Trophoblast cell (in vitro differentiated cells and primary cell): ENCODE results near the gene CRYGC. TPM values are rescaled to one million over a fixed set of nuclear protein-coding genes. Genes with fewer than 3 reads are reported as not detected.

Experiments used
- DNase-seq, 2 donors: peaks; one replicate each; pipeline ENCODE4 v3.0.0-alpha.2; 2016
- H2AFZ ChIP-seq: 2 replicates; pipeline ENCODE4 v1.6.1; 2013; ENCODE audit warnings: low read length, moderate library complexity, mild to moderate bottlenecking; ENCODE audit not compliant: insufficient read depth, poor library complexity
- H2AK5ac ChIP-seq: 2 replicates; pipeline ENCODE4 v1.6.1; 2013; ENCODE audit warnings: mild to moderate bottlenecking, low read length
- H2BK120ac ChIP-seq: 2 replicates; pipeline ENCODE4 v1.6.1; 2013; ENCODE audit warnings: low read length, mild to moderate bottlenecking, moderate library complexity; ENCODE audit not compliant: insufficient read depth, poor library complexity
- H2BK12ac ChIP-seq: 2 replicates; pipeline ENCODE4 v1.6.1; 2013; ENCODE audit warnings: mild to moderate bottlenecking, low read length, moderate library complexity
- H2BK5ac ChIP-seq: 2 replicates; pipeline ENCODE4 v1.6.1; 2013; ENCODE audit warnings: low read length, low read depth, moderate library complexity, mild to moderate bottlenecking; ENCODE audit not compliant: poor library complexity
- H3K14ac ChIP-seq: 2 replicates; pipeline ENCODE4 v1.6.1; 2013; ENCODE audit warnings: mild to moderate bottlenecking, low read length
- H3K18ac ChIP-seq: 2 replicates; pipeline ENCODE4 v1.6.1; 2013; ENCODE audit warnings: mild to moderate bottlenecking, low read length
- H3K23ac ChIP-seq: 2 replicates; pipeline ENCODE4 v1.6.1; 2013; ENCODE audit warnings: low read length
- H3K27ac ChIP-seq: 2 replicates; pipeline ENCODE4 v1.5.1; 2013; ENCODE audit warnings: low read depth, mild to moderate bottlenecking, inconsistent platforms, low read length, moderate library complexity
- H3K27me3 ChIP-seq: 2 replicates; pipeline ENCODE4 v1.6.1; 2013; ENCODE audit warnings: inconsistent platforms, mild to moderate bottlenecking, low read length, moderate library complexity; ENCODE audit not compliant: insufficient read depth
- H3K36me3 ChIP-seq, 2 experiments: 1 replicate in 1 of 2; 2 replicates in 1 of 2; pipeline ENCODE4 v1.6.1; 2013; ENCODE audit warnings: low read length in 2 of 2, mild to moderate bottlenecking in 2 of 2, moderate library complexity in 1 of 2; ENCODE audit not compliant: insufficient read depth in 2 of 2, control insufficient read depth in 1 of 2
- H3K4ac ChIP-seq: 2 replicates; pipeline ENCODE4 v1.6.1; 2013; ENCODE audit warnings: low read depth, mild to moderate bottlenecking, low read length, moderate library complexity
- H3K4me1 ChIP-seq, 2 experiments: 1 replicate in 1 of 2; 2 replicates in 1 of 2; pipeline ENCODE4 v1.6.1; 2013; ENCODE audit warnings: low read length in 2 of 2, mild to moderate bottlenecking in 2 of 2, moderate library complexity in 1 of 2; ENCODE audit not compliant: insufficient read depth in 2 of 2, control insufficient read depth in 1 of 2
- H3K4me2 ChIP-seq: 2 replicates; pipeline ENCODE4 v1.6.1; 2013; ENCODE audit warnings: inconsistent platforms, mild to moderate bottlenecking, low read length, moderate library complexity
- H3K4me3 ChIP-seq: 2 replicates; pipeline ENCODE4 v1.5.1; 2013; ENCODE audit warnings: mild to moderate bottlenecking, low read depth, low read length, inconsistent platforms
- H3K79me1 ChIP-seq: one replicate; pipeline ENCODE4 v1.6.1; 2013; ENCODE audit warnings: low read length
- H3K79me2 ChIP-seq: 2 replicates; pipeline ENCODE4 v1.6.1; 2013; ENCODE audit warnings: low read length, mild to moderate bottlenecking; ENCODE audit not compliant: control insufficient read depth, insufficient read depth, poor library complexity
- H3K9ac ChIP-seq: 2 replicates; pipeline ENCODE4 v1.6.1; 2013; ENCODE audit warnings: mild to moderate bottlenecking, low read length
- H3K9me3 ChIP-seq: 2 replicates; pipeline ENCODE4 v1.6.1; 2013; ENCODE audit warnings: low read depth, mild to moderate bottlenecking, control low read depth, inconsistent platforms, low read length; ENCODE audit not compliant: insufficient read depth
- H4K12ac ChIP-seq: 2 replicates; pipeline ENCODE4 v1.6.1; 2013; ENCODE audit warnings: low read depth, mild to moderate bottlenecking, low read length, moderate library complexity
- H4K8ac ChIP-seq: 2 replicates; pipeline ENCODE4 v1.6.1; 2013; ENCODE audit warnings: low read depth, mild to moderate bottlenecking, low read length, moderate library complexity
- H4K91ac ChIP-seq: one replicate; pipeline ENCODE4 v1.6.1; 2013; ENCODE audit warnings: low read depth, mild to moderate bottlenecking, low read length, moderate library complexity
- WGBS: extraction: QIAGEN DNeasy Blood & Tissue Kit; methylation state at CpG from one replicate; pipeline ENCODE4 v1.1.7; 2013; ENCODE audit warnings: missing lambda C conversion rate; ENCODE audit not compliant: insufficient read length, insufficient coverage; ENCODE audit errors: extremely low coverage; 5-methylcytosine and 5-hydroxymethylcytosine counted together
- polyA plus RNA-seq: library from polyadenylated mRNA; stranded (reverse); fragments of 200-250 nt; gene quantifications from 2 replicates; pipeline ENCODE4 v1.2.3, GENCODE V29; 2013

CRYGC gene, protein sequence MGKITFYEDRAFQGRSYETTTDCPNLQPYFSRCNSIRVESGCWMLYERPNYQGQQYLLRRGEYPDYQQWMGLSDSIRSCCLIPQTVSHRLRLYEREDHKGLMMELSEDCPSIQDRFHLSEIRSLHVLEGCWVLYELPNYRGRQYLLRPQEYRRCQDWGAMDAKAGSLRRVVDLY
- 0.17 and 0.25 TPM in 2 replicates for polyA plus RNA-seq

DNA sequence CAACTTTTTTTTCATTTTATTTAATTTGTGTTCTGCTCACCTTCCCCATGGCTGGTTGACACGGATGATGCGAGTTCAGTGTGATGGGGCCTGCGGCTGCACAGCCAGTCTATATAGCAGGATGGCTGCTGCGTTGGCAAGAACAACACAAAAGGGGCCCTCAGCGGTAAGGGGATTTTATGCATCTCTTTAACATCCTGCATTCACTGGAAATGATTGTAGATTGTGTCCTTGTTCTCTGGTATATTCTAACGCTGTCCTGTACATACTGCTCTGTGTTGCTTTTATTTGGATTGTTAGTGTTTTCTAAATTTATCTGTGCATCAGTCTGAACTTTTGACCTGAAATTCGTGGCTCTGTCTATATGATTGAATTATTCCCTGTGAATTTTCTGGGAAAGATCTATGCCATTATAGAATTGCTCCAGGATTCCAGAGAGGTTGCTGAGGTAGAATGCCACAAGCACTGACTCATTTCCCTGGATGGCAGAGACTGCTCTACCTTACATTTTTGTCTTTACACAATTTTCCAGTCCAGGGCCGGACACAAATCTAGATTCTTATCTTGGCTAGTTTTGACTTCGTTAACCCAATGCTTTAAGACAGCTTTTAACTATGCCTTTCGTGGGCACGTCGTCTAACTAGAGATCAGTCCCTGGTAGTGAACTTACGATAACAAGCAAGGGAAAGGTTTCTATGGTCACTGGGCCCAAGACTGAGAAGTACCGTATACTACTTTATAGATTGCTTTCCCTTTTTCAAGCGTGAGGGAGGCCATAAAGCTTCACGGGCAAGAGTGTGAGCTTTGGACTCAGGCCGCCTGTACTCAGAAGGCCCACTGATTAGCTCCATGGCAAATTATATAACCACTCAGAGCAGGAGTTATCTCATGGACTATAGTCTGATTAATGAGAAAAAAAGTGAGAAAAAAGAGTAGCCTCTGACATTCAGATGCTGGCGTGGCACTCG lies at the start of gene CRYGC:
TSS of gene CRYGC (minus strand) at position 85 of the 968 bp plus-strand sequence. CDS start at position 49, 36 bp downstream.
- Histone ChIP-seq H3K4ac (peak within 1 kb of the TSS; percentile 10), H3K23ac (no peak within 1 kb of the TSS), H3K4me1 (peaks cover 6 to 14% of the 10 kb centered on the region in 2 experiments), H4K91ac (peak within 1 kb of the TSS; percentile 77), H4K8ac (peak within 1 kb of the TSS; percentile 65), H4K12ac (no peak within 1 kb of the TSS), H2AFZ (no peak within 1 kb of the TSS), H2BK5ac (peak within 1 kb of the TSS; percentile 58), H3K79me2 (peaks cover 2% of the 10 kb centered on the region), H3K36me3 (no peaks in the 10 kb centered on the region), H2BK12ac (peak within 1 kb of the TSS; percentile 95), H3K18ac (peak within 1 kb of the TSS; percentile 57), H3K79me1 (peaks cover 9% of the 10 kb centered on the region), H2BK120ac (peak within 1 kb of the TSS; percentile 89), H3K4me2 (peak within 1 kb of the TSS; percentile 28), H3K4me3 (no peak within 1 kb of the TSS), H3K9me3 (no peaks in the 10 kb centered on the region), H3K9ac (no peak within 1 kb of the TSS), H3K27ac (peak within 1 kb of the TSS; percentile 85), H2AK5ac (peak within 1 kb of the TSS; percentile 71), H3K14ac (peak within 1 kb of the TSS; percentile 87), H3K27me3 (no peaks in the 10 kb centered on the region)
- peak; percentile 66 to 89 for DNase-seq
- WGBS: no CpG with 5 or more reads among the region's 19 CpGs

DNA sequence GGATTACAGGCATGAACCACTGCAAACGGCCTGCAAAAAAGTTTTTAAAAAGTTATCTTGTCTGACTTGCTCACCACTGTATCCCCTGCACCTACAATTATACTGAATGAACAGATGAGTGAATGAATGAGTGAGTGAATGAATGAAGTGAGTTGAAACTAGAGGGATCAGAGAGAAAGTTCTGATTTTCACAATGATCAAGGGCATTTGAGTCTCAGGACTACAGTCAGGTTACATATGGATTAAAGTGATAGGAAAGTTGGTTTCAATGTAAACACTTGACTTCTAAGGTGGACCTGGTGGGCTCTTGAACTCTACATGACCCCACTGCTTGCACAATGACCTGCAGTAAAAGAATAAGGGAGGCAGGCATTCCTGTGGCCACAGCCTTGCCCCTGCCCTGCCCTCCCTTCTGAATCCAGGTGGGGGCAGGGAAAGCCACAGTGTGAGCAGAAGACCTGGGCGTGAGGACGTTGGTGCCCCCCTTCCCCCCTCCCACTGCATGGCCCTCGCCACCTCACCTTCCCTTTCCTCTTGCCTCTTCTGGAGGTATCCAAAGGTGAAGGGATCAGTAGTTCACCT lies 49.5 kb upstream of the CRYGC start:
- Histone ChIP-seq H3K23ac (no peak overlapping the region), H3K4ac (no peak overlapping the region)
- WGBS: no CpG with 5 or more reads among the region's 4 CpGs

DNA sequence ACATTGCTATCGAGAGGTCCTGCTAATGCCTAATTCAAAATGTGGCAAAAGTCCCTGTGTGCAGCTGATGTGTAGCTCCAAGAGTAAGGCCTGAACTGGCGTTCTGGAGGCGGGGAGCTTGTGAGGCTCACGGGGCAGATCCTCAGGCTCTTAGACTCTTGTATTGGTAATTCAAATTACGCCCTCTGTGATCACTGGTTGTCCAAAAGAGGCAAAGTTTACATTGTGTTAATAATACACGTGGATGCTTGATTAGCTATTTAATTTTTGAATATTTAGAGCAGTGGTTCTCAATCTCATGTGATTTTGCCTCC lies 46.2 kb upstream of the CRYGC start:
- Histone ChIP-seq H4K12ac (no peak overlapping the region), H3K4me3 (no peak overlapping the region), H4K91ac (no peak overlapping the region), H2AK5ac (no peak overlapping the region), H2BK12ac (no peak overlapping the region), H2AFZ (no peak overlapping the region), H3K9ac (no peak overlapping the region), H3K4ac (no peak overlapping the region), H3K4me2 (no peak overlapping the region), H3K27me3 (no peaks in the 10 kb centered on the region), H3K14ac (no peak overlapping the region), H3K4me1 (no peaks in the 10 kb centered on the region), H3K36me3 (no peaks in the 10 kb centered on the region), H3K18ac (no peak overlapping the region), H4K8ac (no peak overlapping the region), H3K27ac (no peak overlapping the region), H2BK120ac (no peak overlapping the region), H2BK5ac (no peak overlapping the region), H3K9me3 (no peaks in the 10 kb centered on the region), H3K79me1 (no peaks in the 10 kb centered on the region), H3K79me2 (no peaks in the 10 kb centered on the region), H3K23ac (no peak overlapping the region)
- DNase-seq: no peak
- WGBS: no CpG with 5 or more reads among the region's 6 CpGs

More for the DNA sequence above, 49.5 kb upstream of the CRYGC start:
- Histone ChIP-seq H3K4me1 (no peaks in the 10 kb centered on the region), H4K91ac (no peak overlapping the region), H3K27me3 (no peaks in the 10 kb centered on the region), H3K79me1 (no peaks in the 10 kb centered on the region), H3K36me3 (no peaks in the 10 kb centered on the region), H3K79me2 (no peaks in the 10 kb centered on the region), H2BK12ac (no peak overlapping the region), H3K9me3 (no peaks in the 10 kb centered on the region), H2AK5ac (no peak overlapping the region), H4K12ac (no peak overlapping the region), H3K9ac (no peak overlapping the region), H3K4me3 (no peak overlapping the region), H3K27ac (no peak overlapping the region), H3K18ac (no peak overlapping the region), H2BK120ac (no peak overlapping the region), H2AFZ (no peak overlapping the region), H2BK5ac (no peak overlapping the region), H3K4me2 (no peak overlapping the region), H4K8ac (no peak overlapping the region), H3K14ac (no peak overlapping the region)
- no peak for DNase-seq

DNA sequence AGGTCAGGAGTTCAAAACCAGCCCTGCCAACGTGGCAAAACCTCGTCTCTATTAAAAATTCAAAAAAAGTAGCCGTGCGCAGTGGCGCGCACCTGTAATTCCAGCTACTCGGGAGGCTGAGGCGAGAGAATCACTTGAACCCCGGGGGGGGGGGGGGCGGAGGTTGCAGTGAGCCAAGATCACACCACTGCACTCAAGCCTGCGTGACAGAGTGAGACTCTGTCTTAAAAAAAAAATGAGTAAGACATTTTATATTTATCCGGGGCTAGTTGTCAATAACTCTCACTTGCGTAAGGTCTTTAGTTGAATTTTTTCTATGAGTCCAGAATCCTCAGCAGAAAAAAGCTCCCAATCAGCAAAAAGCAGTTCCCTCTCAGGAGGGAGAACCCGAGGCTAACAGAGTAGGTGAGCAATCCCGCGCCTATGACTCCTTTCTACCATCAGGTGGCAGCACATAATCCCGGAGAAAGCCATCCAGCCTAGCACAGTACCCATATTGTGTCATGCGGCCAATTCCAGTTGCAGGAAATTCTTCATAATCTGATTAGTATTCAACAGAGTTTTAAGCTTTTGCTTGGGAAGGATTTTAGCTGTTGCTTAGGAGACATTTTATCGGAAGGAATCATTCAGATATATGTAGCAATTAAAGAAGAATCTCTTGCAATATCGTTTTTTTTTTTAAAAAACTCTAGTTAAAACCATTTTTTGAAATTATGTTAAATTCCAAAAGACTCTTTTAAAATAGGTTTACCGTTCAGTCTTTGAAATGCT lies 45.6 kb upstream of the CRYGC start:
- Histone ChIP-seq H3K4me1 (no peaks in the 10 kb centered on the region), H3K14ac (no peak overlapping the region), H2AFZ (no peak overlapping the region), H2BK120ac (no peak overlapping the region), H4K12ac (no peak overlapping the region), H3K9ac (no peak overlapping the region), H4K8ac (no peak overlapping the region), H3K4ac (no peak overlapping the region), H4K91ac (no peak overlapping the region), H3K4me3 (no peak overlapping the region), H3K27me3 (no peaks in the 10 kb centered on the region), H3K79me1 (no peaks in the 10 kb centered on the region), H3K79me2 (no peaks in the 10 kb centered on the region), H3K27ac (no peak overlapping the region), H2BK5ac (no peak overlapping the region), H3K4me2 (no peak overlapping the region), H3K9me3 (no peaks in the 10 kb centered on the region), H3K36me3 (no peaks in the 10 kb centered on the region), H2AK5ac (no peak overlapping the region), H3K23ac (no peak overlapping the region), H2BK12ac (no peak overlapping the region), H3K18ac (no peak overlapping the region)
- peak; percentile 85 to 96 for DNase-seq
- no CpG with 5 or more reads among the region's 21 CpGs for WGBS
